DMS114 treated with DMSO at 0.1 percent for 48 hours (cell line): Measurements from ENCODE around the gene PNPLA3.

Experiments used
- DNase-seq: peaks from one replicate; lab custom pipeline; 2025; ENCODE audit not compliant: unreplicated experiment; lab: John Stamatoyannopoulos, UW

The PNPLA3 gene

GRCh38 chr22:43991316-43992020 lies 67.9 kb downstream of the PNPLA3 start:
- DNase-seq: no peak

- DNase-seq: no peak
These were observed 68.8 kb downstream of the PNPLA3 start for GRCh38 chr22:43992331-43992821.

- DNase-seq: peak; percentile 16
These were observed 69.6 kb downstream of the PNPLA3 start for GRCh38 chr22:43993072-43993760.

- DNase-seq: no peak
These were observed 70.4 kb downstream of the PNPLA3 start for GRCh38 chr22:43994006-43994405.

- DNase-seq: no peak
These were observed 70.8 kb downstream of the PNPLA3 start for GRCh38 chr22:43994416-43994815.

GRCh38 chr22:43995057-43995685 lies 71.6 kb downstream of the PNPLA3 start:
- no peak for DNase-seq

GRCh38 chr22:43995798-43996169 lies 72.2 kb downstream of the PNPLA3 start:
- DNase-seq: no peak

GRCh38 chr22:43996170-43996980 lies 72.8 kb downstream of the PNPLA3 start:
- no peak for DNase-seq

GRCh38 chr22:43996981-43997265 lies 73.3 kb downstream of the PNPLA3 start:
- no peak for DNase-seq
